ENCODE results near the gene CCDC146. TPM values are rescaled to one million over a fixed set of nuclear protein-coding genes. Genes with fewer than 3 reads are reported as not detected.

Gene CCDC146
- total RNA-seq, 1 donor from 2014 or later = 5.6 TPM

GRCh38 chr7:77313876-77314480 is 191.6 kb downstream of the CCDC146 start:
- DNase-seq (ENCODE audit: low read depth) = no peak
- TF ChIP-seq CTCF (IDR thresholded peaks at IDR 0.05; ENCODE audit: insufficient read depth, low read length, poor library complexity, severe bottlenecking) = no peak
- no peaks in the 10 kb centered on the region for H3K27me3 ChIP-seq (ENCODE audit: control insufficient read depth, insufficient read depth, low read length)
- no peak overlapping the region for H3K4me3 ChIP-seq (ENCODE audit: low read depth, low read length)
- no peaks in the 10 kb centered on the region for H3K36me3 ChIP-seq (ENCODE audit: control insufficient read depth, insufficient read depth, low read length)

- Histone ChIP-seq H3K27me3 (ENCODE audit: control insufficient read depth, insufficient read depth, low read length) (no peaks in the 10 kb centered on the region), H3K36me3 (ENCODE audit: control insufficient read depth, insufficient read depth, low read length) (no peaks in the 10 kb centered on the region), H3K4me3 (ENCODE audit: low read depth, low read length) (no peak overlapping the region)
- no peak for TF ChIP-seq CTCF (IDR thresholded peaks at IDR 0.05; ENCODE audit: insufficient read depth, low read length, poor library complexity, severe bottlenecking)
- no peak for DNase-seq (ENCODE audit: low read depth)
Observed at GRCh38 chr7:77315182-77315591, 192.8 kb downstream of the CCDC146 start.

GRCh38 chr7:77316219-77316978 is 194.0 kb downstream of the CCDC146 start:
- no peaks in the 10 kb centered on the region for H3K36me3 ChIP-seq (ENCODE audit: control insufficient read depth, insufficient read depth, low read length)
- no peaks in the 10 kb centered on the region for H3K27me3 ChIP-seq (ENCODE audit: control insufficient read depth, insufficient read depth, low read length)
- TF ChIP-seq CTCF (IDR thresholded peaks at IDR 0.05; ENCODE audit: insufficient read depth, low read length, poor library complexity, severe bottlenecking) = no peak
- H3K4me3 ChIP-seq (ENCODE audit: low read depth, low read length) = no peak overlapping the region
- no peak for DNase-seq (ENCODE audit: low read depth)

- no peak for DNase-seq (ENCODE audit: low read depth)
- TF ChIP-seq CTCF (IDR thresholded peaks at IDR 0.05; ENCODE audit: insufficient read depth, low read length, poor library complexity, severe bottlenecking) = no peak
- H3K36me3 ChIP-seq (ENCODE audit: control insufficient read depth, insufficient read depth, low read length) = no peaks in the 10 kb centered on the region
- no peak overlapping the region for H3K4me3 ChIP-seq (ENCODE audit: low read depth, low read length)
- H3K27me3 ChIP-seq (ENCODE audit: control insufficient read depth, insufficient read depth, low read length) = no peaks in the 10 kb centered on the region
Observed at GRCh38 chr7:77318019-77318418, 195.6 kb downstream of the CCDC146 start.

GRCh38 chr7:77320137-77320536 is 197.7 kb downstream of the CCDC146 start:
- DNase-seq (ENCODE audit: low read depth) = no peak
- H3K27me3 ChIP-seq (ENCODE audit: control insufficient read depth, insufficient read depth, low read length) = no peaks in the 10 kb centered on the region
- no peak for TF ChIP-seq CTCF (IDR thresholded peaks at IDR 0.05; ENCODE audit: insufficient read depth, low read length, poor library complexity, severe bottlenecking)
- no peak overlapping the region for H3K4me3 ChIP-seq (ENCODE audit: low read depth, low read length)
- H3K36me3 ChIP-seq (ENCODE audit: control insufficient read depth, insufficient read depth, low read length) = no peaks in the 10 kb centered on the region
